NCI-H510A (cell line): ENCODE results near the gene IRX6.

Experiments used
- DNase-seq: peaks from one replicate; lab custom pipeline; 2025; lab: John Stamatoyannopoulos, UW

IRX6 gene

GRCh38 chr16:55324285-55325079 lies 479 bp downstream of the IRX6 start:
- DNase-seq: no peak

- no peak for DNase-seq
These were observed 1.1 kb downstream of the IRX6 start for GRCh38 chr16:55325080-55325447.

GRCh38 chr16:55325458-55326109 lies 1.6 kb downstream of the IRX6 start:
- DNase-seq: no peak

GRCh38 chr16:55326261-55327092 lies 2.5 kb downstream of the IRX6 start:
- no peak for DNase-seq

GRCh38 chr16:55328611-55329569 lies 4.9 kb downstream of the IRX6 start:
- DNase-seq: no peak

- no peak for DNase-seq
These were observed 5.9 kb downstream of the IRX6 start for GRCh38 chr16:55329791-55330428.

GRCh38 chr16:55330781-55331647 lies 7.0 kb downstream of the IRX6 start:
- no peak for DNase-seq

- DNase-seq: no peak
These were observed 7.7 kb downstream of the IRX6 start for GRCh38 chr16:55331648-55332185.

- DNase-seq: no peak
These were observed 9.7 kb downstream of the IRX6 start for GRCh38 chr16:55333684-55334083.

- no peak for DNase-seq
These were observed 14.6 kb downstream of the IRX6 start for GRCh38 chr16:55338646-55339045.

GRCh38 chr16:55340445-55340844 lies 16.4 kb downstream of the IRX6 start:
- DNase-seq: no peak

- DNase-seq: no peak
These were observed 17.7 kb downstream of the IRX6 start for GRCh38 chr16:55341681-55342080.

- DNase-seq: no peak
These were observed 22.5 kb downstream of the IRX6 start for GRCh38 chr16:55346475-55346874.

- DNase-seq: no peak
These were observed 25.9 kb downstream of the IRX6 start for GRCh38 chr16:55349867-55350266.

GRCh38 chr16:55350984-55351383 lies 27.0 kb downstream of the IRX6 start:
- no peak for DNase-seq

- DNase-seq: no peak
These were observed 27.9 kb downstream of the IRX6 start for GRCh38 chr16:55351936-55352335.

GRCh38 chr16:55357241-55357640 lies 33.2 kb downstream of the IRX6 start:
- DNase-seq: no peak

- no peak for DNase-seq
These were observed 35.9 kb downstream of the IRX6 start for GRCh38 chr16:55359946-55360345.

GRCh38 chr16:55364811-55365210 lies 40.8 kb downstream of the IRX6 start:
- DNase-seq: no peak

- DNase-seq: no peak
These were observed 43.4 kb downstream of the IRX6 start for GRCh38 chr16:55367301-55367811.
